Prostate gland (tissue), 2 donors: ENCODE measurements around the gene CSGALNACT2.

ENCODE experiments used
- POLR2A ChIP-seq: fragments of 450-650 bp; IDR thresholded peaks from one replicate; pipeline ENCODE4 v1.6.1; 2016; ENCODE audit warnings: antibody characterized with exemption, mild to moderate bottlenecking
- TF ChIP-seq, protein P1 (sequence below), 4 experiments: fragments of 200-600 bp in 2 of 4; fragments of 450-650 bp in 2 of 4; sonication (generic) in 2 of 4; IDR thresholded peaks; 1 replicate in 3 of 4; 2 replicates in 1 of 4; pipeline ENCODE4 v1.5.1; 2016 to 2019; ENCODE audit warnings: antibody characterized with exemption in 4 of 4, mild to moderate bottlenecking in 2 of 4, moderate library complexity in 2 of 4

DNA sequence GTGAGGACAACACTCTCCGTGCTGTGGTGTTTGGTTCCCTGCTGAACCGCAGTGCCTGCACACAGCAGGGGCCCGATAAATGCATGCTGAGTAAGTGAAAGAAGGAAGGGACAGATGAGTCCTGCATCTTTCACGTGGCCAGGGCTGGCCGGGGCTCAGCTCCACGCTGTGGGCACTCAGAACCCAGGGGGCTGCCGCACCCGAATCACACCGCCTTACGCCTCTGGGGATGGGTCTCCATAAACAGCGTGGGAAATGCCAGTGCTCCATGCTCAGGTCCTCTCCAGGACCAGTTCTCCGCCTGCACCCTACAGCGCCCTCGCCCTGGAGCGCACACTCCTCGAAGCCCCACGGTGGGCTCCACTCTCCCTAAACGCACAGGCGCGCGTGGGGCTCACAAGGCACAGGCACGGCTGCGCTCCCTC, 90.5 kb downstream of the CSGALNACT2 start:
- TF ChIP-seq, protein P1, sequence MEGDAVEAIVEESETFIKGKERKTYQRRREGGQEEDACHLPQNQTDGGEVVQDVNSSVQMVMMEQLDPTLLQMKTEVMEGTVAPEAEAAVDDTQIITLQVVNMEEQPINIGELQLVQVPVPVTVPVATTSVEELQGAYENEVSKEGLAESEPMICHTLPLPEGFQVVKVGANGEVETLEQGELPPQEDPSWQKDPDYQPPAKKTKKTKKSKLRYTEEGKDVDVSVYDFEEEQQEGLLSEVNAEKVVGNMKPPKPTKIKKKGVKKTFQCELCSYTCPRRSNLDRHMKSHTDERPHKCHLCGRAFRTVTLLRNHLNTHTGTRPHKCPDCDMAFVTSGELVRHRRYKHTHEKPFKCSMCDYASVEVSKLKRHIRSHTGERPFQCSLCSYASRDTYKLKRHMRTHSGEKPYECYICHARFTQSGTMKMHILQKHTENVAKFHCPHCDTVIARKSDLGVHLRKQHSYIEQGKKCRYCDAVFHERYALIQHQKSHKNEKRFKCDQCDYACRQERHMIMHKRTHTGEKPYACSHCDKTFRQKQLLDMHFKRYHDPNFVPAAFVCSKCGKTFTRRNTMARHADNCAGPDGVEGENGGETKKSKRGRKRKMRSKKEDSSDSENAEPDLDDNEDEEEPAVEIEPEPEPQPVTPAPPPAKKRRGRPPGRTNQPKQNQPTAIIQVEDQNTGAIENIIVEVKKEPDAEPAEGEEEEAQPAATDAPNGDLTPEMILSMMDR (IDR thresholded peaks at IDR 0.05) = no peak
- no peak for TF ChIP-seq POLR2A
